Measurements from ENCODE around the gene TUBB1.
"Not testable (repeated sequence)": the region's sequence is repeated elsewhere in the genome, so short reads cannot be mapped to it uniquely, and the experiment has no call there.

The TUBB1 gene

DNA sequence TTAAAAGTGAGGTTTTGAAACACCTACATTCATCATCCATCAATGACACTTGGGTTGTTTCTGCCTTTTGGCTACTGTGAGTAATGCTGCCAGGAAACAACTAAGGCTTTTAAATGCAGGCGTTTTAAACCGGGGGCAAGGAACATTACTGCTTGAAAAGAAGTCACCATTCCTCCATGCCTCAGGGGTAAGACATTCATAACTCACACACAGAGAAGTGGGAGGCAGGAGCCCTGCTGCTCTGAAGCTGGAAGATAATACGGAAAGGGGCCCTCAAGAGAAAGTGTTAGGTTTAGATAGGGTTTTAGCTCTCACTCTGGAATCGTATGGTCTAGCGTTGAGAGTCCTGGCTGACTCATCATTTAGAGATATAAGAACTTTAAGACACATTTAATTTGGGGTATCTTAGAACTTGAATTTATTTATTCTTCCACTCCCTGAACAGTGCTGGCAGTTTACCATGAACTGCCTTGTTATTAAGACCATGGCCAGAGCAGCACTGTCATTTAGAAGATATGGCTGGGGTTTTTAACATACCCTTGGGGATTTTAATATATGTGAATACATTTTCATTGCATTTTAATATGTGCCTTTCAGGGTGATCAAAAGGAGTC, 1.8 kb downstream of the TUBB1 start:
- DNase-seq (ENCODE audit: low read depth in 2 of 2) = no peak

- DNase-seq (ENCODE audit: low read depth in 2 of 2) = no peak
Observed at GRCh38 chr20:59022754-59023153, 3.5 kb downstream of the TUBB1 start.

GRCh38 chr20:59023616-59024015, 4.4 kb downstream of the TUBB1 start:
- no peak for DNase-seq (ENCODE audit: low read depth in 2 of 2)

GRCh38 chr20:59024111-59024530, 4.9 kb downstream of the TUBB1 start:
- DNase-seq (ENCODE audit: low read depth in 2 of 2) = no peak

GRCh38 chr20:59025086-59025485, 5.9 kb downstream of the TUBB1 start:
- DNase-seq (ENCODE audit: low read depth in 2 of 2) = no peak

- DNase-seq (ENCODE audit: low read depth in 2 of 2) = no peak
Observed at GRCh38 chr20:59025511-59025910, 6.3 kb downstream of the TUBB1 start.

DNA sequence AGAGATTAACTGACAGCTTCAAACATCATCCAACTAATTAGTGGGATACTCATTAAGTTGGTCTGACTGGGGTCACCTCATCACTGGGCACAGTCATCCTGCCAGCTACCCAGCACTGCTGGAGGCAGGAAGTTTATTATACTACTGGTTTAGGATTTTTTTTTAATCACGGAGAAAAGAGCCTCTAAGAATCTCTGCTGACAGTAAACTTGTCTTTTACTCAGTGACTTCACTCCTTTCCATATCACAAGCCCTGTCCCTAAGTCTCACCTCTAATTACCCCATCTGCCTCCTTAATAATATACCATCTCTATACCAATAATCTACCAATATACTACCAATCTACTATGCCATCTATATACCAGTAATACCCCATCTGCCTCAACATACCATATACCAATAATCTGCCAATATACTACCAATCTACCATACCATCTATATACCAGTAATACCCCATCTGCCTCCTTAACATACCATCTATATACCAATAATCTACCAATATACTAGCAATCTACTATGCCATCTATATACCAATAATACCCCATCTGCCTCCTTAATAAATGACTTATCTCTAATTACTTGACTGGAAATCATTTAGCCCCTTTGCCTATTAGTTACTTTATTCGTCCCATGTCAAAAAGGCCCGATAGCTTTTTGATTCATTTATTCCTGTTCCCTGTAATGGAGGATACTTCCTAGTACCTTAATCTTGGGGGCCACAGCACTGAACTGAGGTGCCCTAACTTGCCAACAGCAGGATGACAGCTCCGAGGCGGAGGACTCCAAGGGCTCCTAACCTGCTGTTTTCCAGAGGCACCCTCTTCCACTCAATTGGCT, 7.9 kb downstream of the TUBB1 start:
- DNase-seq (ENCODE audit: low read depth in 2 of 2) = no peak

GRCh38 chr20:59027741-59028320, 8.6 kb downstream of the TUBB1 start:
- no peak for DNase-seq (ENCODE audit: low read depth in 2 of 2)

DNA sequence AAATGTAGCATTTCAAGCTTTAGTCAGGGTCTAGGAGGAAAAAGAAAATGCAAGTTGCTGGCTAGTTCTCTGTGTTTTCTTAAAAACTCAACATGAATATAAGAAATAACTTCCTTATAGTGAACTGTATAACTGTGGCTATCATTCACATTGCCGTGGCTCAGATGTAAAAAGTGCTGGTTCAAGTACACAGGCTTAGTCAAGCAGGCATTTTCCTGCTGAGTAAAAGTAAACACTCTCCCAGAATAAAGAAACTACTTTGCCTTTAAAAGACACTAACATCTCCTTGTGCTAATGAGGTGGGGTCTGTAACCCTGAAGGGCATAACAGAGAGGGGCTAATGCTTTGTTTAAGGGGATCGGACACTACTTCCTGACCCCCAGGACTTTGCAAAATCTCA, 9.6 kb downstream of the TUBB1 start:
- DNase-seq (ENCODE audit: low read depth in 2 of 2) = no peak

DNA sequence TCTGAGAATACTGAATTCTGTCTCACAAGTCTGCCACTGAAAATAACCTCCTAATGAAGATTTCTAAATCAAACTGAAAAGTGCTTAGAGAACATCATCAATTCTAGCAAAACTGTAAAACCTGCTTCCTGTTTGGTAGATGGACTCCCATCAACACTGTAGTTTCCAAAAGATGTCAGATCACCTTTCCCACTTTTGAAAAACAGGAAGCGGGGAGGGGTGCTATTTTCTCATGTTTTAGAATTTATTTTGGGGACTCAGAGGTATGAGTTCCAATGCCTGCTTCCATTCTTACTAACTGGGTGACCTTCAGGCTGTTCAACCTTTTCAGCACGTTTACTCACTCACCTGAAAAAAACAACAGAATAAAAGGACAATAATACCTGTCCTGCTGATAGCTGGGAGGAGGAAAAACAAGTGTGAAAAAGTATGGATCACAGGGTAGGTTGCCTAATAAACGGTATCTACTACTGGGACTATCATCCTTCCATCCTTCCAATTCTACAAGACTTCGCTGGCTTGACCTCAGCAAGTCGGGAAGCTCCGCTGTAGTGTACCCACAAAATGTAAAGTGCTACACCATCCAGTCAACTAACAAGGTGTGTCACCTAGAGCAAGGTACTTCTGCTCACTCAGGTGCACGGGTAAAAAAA, 11.8 kb downstream of the TUBB1 start:
- no peak for DNase-seq (ENCODE audit: low read depth in 2 of 2)

GRCh38 chr20:59031564-59032022, 12.4 kb downstream of the TUBB1 start:
- DNase-seq (ENCODE audit: low read depth in 2 of 2) = no peak

DNA sequence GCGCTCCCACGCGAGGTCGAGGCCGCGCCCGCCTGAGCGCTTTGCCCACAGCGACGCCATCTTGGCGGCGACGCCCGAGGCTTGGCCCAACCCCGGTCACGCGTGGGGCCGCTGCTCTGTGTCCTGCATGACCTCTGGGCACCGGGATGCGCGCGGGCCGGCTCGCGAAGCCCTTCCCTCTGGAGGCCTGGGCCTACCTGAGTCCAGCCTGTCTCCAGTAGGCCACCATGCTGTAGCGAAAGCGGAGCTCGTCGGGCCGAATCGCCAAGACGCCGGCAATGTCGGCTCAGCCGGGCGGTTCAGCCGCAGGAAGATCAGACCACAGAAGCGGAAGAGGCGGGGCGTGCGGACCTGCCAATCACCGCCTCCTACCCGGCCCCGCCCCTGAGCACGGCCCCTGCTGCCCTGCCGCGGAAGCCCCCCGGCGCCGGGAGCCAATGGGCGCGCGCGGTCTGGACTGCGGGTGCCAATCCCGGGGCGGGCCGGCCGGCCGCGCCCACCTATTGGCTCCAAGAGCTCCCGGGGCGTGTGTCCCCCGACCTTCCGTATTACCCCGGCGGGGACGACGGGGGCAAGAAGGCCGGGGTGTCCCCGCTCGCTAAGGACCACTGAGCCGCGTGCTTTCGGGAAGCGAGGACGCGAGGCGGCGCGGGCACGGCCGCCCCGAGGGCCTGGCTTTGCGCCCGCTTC, 12.9 kb downstream of the TUBB1 start, which contains the start of gene ATP5F1E:
TSS of gene ATP5F1E (minus strand) at position 313 of the 690 bp plus-strand sequence. CDS start at position 229, 84 bp downstream.
- peak; percentile 93 for DNase-seq (ENCODE audit: low read depth in 2 of 2)

- DNase-seq (ENCODE audit: low read depth in 2 of 2) = no peak
Observed at GRCh38 chr20:59032713-59033059, 13.5 kb downstream of the TUBB1 start.

- no peak for DNase-seq (ENCODE audit: low read depth in 2 of 2)
Observed at GRCh38 chr20:59033093-59033492, 13.9 kb downstream of the TUBB1 start.

DNA sequence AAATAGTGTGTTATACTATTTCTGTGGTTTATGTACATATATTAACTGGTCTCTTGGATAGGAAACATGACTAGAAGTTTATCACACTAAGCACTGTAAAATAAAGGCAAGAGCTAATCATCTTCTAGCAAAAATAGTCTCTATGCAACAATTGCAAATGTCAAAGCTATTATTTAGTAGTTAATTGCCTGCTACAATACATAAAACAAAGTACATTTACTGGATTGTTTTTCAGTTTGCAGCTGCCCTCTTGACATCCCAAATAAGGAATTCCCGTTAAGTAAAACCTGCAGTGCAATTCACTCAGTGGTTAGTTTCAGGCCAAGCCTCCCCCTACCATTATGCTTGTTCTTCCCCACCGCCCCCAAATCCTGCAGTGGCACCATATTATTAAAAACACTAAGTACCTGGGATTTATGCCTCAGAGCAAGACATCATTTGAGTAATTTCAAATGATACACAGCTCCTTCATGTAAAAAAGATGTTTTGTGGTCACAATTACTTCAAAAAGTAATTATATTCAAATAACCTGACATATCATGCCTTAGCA, 14.5 kb downstream of the TUBB1 start:
- no peak for DNase-seq (ENCODE audit: low read depth in 2 of 2)

DNA sequence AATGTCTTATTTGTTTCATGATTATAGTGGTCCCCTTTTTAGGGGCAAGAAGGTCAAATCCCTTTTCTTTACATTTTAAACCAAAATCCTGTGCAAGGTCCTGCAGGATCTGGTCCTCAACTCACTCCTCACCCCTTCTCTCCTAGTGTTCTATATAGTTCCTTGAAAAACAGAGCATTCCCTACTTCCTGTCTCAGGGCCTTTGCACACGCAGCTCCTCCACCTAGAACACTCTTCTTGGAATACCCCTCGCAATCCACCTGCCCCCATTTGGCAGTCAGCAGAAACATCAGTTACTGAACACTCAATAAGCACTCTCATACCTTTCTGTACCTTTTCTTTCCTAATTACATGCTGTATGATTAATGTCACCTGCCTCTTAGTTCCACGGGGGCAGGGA, 16.2 kb downstream of the TUBB1 start:
- DNase-seq (ENCODE audit: low read depth in 2 of 2) = no peak

DNA sequence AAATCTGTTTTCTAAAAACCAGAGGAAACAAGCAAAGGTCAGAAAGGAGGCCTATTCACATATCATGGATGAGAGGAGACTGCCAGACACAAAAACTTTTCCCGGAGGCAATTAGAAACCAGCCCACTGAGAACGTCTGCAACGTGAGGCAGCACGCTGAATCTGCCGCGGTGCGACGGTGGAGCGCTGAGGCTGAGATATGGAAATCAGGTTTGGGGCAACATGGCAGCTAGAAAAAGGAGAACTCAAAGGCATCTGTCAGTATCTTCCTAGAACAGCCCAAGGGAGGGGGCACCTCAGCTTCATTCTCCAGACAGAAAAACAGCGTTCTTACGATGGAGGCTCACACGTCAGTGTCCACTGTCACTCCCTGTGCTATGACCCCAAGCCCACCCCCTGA, 18.2 kb downstream of the TUBB1 start:
- DNase-seq (ENCODE audit: low read depth in 2 of 2) = no peak

DNA sequence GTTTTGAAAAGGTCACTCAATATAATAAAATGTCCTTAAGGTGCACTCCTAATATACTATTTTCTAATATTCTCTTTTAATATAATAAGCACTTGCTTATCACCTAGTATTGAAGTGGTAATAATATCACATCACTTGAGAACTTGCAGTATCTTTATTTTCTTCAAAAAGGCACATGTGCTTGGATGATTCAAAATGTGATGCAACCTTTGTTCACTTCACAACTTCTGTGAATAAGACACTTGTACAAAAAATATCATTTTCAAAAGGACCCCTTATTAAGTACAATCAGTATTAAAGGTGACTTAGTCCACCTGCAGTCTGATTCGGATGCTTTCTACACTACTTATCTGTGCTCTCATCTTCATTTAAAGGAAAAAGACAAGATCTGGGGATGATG, 20.0 kb downstream of the TUBB1 start:
- no peak for DNase-seq (ENCODE audit: low read depth in 2 of 2)

GRCh38 chr20:59040667-59041066, 21.4 kb downstream of the TUBB1 start:
- DNase-seq (ENCODE audit: low read depth in 2 of 2) = no peak

- not testable (repeated sequence) for DNase-seq (ENCODE audit: low read depth in 2 of 2)
Observed at GRCh38 chr20:59041487-59041886, 22.3 kb downstream of the TUBB1 start.

GRCh38 chr20:59042151-59042795, 23.0 kb downstream of the TUBB1 start, which contains the start of gene PRELID3B:
Gene PRELID3B (minus strand): TSS chr20:59042786. CDS start chr20:59042730, 56 bp downstream.
- no peak for DNase-seq (ENCODE audit: low read depth in 2 of 2)
